GM12865 (cell line): ENCODE measurements around the gene ADNP2.

Experiments used
- DNase-seq: peaks from one replicate; pipeline ENCODE4 v3.0.0; 2010; ENCODE audit warnings: low read depth
- H3K4me3 ChIP-seq: 2 replicates; pipeline ENCODE4 v1.5.1; 2011; ENCODE audit warnings: mild to moderate bottlenecking, low read depth, low read length, control low read depth
- TF ChIP-seq, protein P1 (sequence below): IDR thresholded peaks from 2 replicates; pipeline ENCODE4 v1.5.1; 2011; ENCODE audit warnings: low read length, control low read depth, low read depth, inconsistent platforms; ENCODE audit not compliant: insufficient read depth; ENCODE audit errors: missing control alignments

Gene ADNP2

DNA sequence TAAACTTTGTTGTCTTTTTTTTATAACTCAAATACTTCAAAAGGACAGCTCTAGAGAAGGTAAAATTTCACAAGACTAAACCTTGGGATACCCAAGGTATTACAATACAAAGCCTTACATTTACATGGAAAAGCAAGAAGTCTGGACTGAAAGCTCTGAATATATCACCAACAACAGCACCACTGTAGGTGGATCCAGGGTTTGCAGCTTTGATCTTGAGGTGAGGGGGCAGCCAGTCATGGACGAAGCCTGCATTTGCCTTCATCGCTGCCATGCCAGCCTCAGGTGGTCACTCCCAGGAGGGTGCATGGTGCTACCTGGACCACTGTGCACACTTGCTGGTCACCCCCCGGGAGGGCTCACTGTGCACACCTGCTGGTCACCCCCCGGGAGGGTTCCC lies 38.2 kb upstream of the ADNP2 start:
- TF ChIP-seq, protein P1, sequence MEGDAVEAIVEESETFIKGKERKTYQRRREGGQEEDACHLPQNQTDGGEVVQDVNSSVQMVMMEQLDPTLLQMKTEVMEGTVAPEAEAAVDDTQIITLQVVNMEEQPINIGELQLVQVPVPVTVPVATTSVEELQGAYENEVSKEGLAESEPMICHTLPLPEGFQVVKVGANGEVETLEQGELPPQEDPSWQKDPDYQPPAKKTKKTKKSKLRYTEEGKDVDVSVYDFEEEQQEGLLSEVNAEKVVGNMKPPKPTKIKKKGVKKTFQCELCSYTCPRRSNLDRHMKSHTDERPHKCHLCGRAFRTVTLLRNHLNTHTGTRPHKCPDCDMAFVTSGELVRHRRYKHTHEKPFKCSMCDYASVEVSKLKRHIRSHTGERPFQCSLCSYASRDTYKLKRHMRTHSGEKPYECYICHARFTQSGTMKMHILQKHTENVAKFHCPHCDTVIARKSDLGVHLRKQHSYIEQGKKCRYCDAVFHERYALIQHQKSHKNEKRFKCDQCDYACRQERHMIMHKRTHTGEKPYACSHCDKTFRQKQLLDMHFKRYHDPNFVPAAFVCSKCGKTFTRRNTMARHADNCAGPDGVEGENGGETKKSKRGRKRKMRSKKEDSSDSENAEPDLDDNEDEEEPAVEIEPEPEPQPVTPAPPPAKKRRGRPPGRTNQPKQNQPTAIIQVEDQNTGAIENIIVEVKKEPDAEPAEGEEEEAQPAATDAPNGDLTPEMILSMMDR = no peak
- DNase-seq = no peak
- H3K4me3 ChIP-seq = no peak overlapping the region

- DNase-seq = no peak
- TF ChIP-seq, protein P1 = no peak
- no peak overlapping the region for H3K4me3 ChIP-seq
These were observed 34.9 kb upstream of the ADNP2 start for GRCh38 chr18:80074183-80074582.

DNA sequence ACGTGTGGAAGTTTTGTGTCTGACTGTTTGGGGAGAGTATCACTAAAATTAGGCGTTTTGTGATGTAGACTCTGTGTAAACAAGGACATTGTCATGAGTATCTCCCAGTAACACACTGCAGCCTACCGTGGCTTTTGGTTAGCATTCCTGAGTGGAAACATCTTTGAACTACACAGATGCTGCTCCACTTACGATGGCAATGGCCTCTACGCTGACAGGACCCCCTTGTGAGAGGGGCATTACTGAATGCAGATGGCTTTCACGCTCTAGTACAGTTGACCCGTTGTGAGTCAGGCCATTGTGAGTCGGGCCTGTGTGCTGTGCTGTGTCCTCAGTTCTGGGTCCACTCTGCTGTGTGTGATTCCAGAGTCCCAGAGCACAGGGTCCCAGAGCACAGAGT lies 34.4 kb upstream of the ADNP2 start:
- H3K4me3 ChIP-seq = no peak overlapping the region
- DNase-seq = no peak

GRCh38 chr18:80075940-80076339 lies 33.1 kb upstream of the ADNP2 start:
- DNase-seq = no peak
- TF ChIP-seq, protein P1 = no peak
- H3K4me3 ChIP-seq = no peak overlapping the region

More for the DNA sequence above, 34.4 kb upstream of the ADNP2 start:
- TF ChIP-seq, protein P1 = no peak

DNA sequence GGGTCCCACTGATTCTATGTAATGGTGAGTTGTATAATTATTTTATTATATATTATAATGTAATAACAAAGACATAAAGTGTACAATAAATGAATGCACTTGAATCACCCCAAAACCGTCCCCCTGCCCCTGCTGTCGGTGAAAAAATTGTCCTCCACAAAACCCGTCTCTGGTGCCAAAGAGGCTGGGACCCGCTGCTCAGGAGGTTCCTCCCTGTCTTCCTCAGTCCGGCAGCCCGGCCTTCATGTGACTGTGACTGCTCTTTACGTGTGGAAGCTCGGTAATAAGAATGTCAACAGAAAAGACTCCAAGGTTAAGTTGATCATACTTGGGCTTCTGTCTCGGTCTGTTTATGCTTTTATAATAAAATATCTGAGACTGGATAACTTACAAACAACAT lies 32.7 kb upstream of the ADNP2 start:
- no peak overlapping the region for H3K4me3 ChIP-seq
- DNase-seq = no peak
- TF ChIP-seq, protein P1 = no peak

DNA sequence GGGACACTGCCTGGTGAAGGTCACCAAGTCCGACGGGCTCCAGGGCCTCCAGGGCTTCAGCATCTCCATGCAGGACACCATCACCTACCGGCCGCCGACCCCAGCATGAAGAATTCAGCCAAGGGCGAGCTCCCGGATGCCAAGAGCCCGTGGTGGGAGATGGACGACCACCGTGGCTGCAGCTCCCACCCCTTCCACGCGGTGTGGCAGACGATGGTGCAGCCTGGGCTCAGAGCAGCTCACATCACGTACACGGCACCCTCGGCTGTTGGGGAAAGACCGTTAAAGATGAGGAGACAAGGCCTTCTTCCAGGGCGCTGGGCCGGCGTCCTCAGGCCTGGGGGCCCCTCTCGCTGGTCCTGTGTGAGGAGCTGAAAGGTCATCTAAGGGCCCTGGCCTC lies 31.2 kb upstream of the ADNP2 start:
- TF ChIP-seq, protein P1 = no peak
- DNase-seq = no peak
- no peak overlapping the region for H3K4me3 ChIP-seq

DNA sequence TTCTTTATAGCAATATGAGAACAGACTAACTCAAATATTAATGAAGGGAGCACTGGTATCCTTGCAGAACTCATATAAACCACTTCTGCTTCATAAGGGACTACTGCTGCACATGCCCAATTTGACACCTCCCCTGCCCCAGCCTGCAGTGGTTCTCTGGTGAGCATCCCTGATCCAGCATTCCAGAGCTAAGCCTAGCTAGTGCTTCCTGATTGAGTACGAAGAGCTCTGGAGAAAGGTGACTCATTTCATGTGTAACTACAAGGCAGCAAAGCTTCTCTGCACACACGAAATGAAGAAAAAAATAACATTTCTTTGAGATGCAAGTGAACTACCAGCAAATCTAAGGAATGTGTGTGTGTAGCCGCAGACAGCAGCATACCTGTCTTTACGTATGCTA lies 22.8 kb upstream of the ADNP2 start:
- TF ChIP-seq, protein P1 = no peak
- no peak for DNase-seq
- H3K4me3 ChIP-seq = no peak overlapping the region
